Measurements from ENCODE around the gene RPTN.

Gene RPTN, protein sequence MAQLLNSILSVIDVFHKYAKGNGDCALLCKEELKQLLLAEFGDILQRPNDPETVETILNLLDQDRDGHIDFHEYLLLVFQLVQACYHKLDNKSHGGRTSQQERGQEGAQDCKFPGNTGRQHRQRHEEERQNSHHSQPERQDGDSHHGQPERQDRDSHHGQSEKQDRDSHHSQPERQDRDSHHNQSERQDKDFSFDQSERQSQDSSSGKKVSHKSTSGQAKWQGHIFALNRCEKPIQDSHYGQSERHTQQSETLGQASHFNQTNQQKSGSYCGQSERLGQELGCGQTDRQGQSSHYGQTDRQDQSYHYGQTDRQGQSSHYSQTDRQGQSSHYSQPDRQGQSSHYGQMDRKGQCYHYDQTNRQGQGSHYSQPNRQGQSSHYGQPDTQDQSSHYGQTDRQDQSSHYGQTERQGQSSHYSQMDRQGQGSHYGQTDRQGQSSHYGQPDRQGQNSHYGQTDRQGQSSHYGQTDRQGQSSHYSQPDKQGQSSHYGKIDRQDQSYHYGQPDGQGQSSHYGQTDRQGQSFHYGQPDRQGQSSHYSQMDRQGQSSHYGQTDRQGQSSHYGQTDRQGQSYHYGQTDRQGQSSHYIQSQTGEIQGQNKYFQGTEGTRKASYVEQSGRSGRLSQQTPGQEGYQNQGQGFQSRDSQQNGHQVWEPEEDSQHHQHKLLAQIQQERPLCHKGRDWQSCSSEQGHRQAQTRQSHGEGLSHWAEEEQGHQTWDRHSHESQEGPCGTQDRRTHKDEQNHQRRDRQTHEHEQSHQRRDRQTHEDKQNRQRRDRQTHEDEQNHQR

DNA sequence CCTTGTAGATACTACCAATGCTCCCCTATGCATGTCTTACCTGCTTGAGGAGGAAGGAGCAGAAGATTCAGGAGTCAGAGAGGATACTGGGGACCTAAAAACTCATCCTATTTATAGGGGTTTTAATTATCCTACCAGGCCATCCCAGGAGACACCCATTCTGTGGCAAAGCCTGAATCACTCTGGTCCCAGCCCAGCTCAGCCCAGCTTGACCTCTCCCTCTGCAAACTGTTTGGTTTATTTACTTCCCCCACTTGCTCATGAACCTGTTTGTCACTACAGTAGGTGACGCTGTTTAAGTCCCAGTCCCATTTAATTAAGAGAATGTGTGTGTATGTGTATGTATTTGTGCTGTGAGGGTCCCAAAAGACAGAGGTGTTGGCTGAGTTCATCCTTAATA is at the start of gene RPTN:
Gene RPTN (minus strand): TSS at position 85 of the 400 bp plus-strand sequence. CDS start 1,339 bp downstream, outside the sequence.
- Histone ChIP-seq H3K4me3 (ENCODE audit: low read depth in 1 of 2, low read length in 2 of 2) (no peak within 1 kb of the TSS), H3K9me3 (ENCODE audit: control insufficient read depth in 1 of 2, low read length in 2 of 2) (no peaks in the 10 kb centered on the region), H3K27ac (ENCODE audit: low read depth, low read length) (no peak within 1 kb of the TSS), H3K27me3 (ENCODE audit: control insufficient read depth in 1 of 2, insufficient read depth in 2 of 2, low read length in 2 of 2) (no peaks in the 10 kb centered on the region), H3K4me1 (ENCODE audit: control insufficient read depth in 1 of 2, insufficient read depth in 2 of 2, low read length in 2 of 2) (no peaks in the 10 kb centered on the region), H3K36me3 (ENCODE audit: control insufficient read depth in 1 of 2, insufficient read depth in 2 of 2, low read length in 2 of 2) (no peaks in the 10 kb centered on the region), H3K9ac (ENCODE audit: low read depth in 1 of 2, low read length in 2 of 2) (no peak within 1 kb of the TSS)

DNA sequence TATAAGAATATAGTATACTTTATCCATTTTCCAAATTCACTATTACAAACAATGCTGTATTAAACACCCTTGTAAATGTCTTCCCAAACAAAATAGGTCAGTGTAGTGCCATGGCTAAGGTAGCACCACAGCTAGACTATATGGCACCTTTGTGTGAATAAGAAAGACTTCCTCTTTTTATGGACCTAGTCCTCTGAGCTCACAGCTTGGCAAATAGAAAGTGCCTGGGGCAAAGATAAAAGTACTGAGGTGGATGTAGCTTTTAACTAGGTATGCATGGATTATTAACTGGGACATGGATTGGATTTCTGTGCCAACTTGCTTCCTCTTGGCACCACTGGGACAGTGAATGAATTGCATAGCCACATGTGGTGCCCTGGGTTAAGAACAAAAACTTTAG is 40.0 kb upstream of the RPTN start:
- Histone ChIP-seq H3K27ac (ENCODE audit: low read depth, low read length) (no peak overlapping the region), H3K9me3 (ENCODE audit: control insufficient read depth in 1 of 2, low read length in 2 of 2) (no peaks in the 10 kb centered on the region), H3K4me3 (ENCODE audit: low read depth in 1 of 2, low read length in 2 of 2) (no peak overlapping the region), H3K27me3 (ENCODE audit: control insufficient read depth in 1 of 2, insufficient read depth in 2 of 2, low read length in 2 of 2) (no peaks in the 10 kb centered on the region), H3K36me3 (ENCODE audit: control insufficient read depth in 1 of 2, insufficient read depth in 2 of 2, low read length in 2 of 2) (no peaks in the 10 kb centered on the region), H3K9ac (ENCODE audit: low read depth in 1 of 2, low read length in 2 of 2) (no peak overlapping the region), H3K4me1 (ENCODE audit: control insufficient read depth in 1 of 2, insufficient read depth in 2 of 2, low read length in 2 of 2) (no peaks in the 10 kb centered on the region)

DNA sequence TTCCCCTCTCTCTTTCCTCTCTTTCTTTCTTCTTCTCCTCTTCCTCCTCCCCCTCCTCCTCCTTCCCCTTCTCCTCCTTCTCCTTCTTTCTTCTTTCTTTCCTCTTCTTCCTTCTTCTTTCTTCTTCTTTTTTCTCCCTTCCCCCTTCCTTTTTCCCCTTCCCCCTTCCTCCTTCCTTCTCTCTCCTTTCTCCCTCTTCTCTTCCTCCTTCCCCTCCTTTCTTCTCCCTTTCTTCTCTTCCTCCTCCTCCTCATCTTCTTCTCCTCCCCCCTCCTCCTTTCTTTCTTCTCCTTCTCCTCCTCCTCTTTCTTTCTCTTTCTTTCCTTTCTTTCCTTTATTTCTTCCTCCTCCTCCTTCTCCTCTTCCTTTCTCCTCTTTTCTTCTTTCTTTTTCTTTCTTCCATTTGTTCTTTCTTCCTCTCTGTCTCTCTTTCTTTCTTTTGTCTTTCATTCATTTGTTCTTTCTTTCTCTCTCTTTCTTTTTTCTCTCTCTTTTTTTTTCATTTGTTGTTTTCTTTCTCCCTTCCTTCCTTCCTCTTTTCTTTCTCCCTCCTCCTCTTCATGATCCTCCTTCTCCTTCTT is 38.4 kb upstream of the RPTN start:
- Histone ChIP-seq H3K27ac (ENCODE audit: low read depth, low read length) (no peak overlapping the region), H3K4me1 (ENCODE audit: control insufficient read depth in 1 of 2, insufficient read depth in 2 of 2, low read length in 2 of 2) (no peaks in the 10 kb centered on the region), H3K4me3 (ENCODE audit: low read depth in 1 of 2, low read length in 2 of 2) (no peak overlapping the region), H3K9me3 (ENCODE audit: control insufficient read depth in 1 of 2, low read length in 2 of 2) (no peaks in the 10 kb centered on the region), H3K27me3 (ENCODE audit: control insufficient read depth in 1 of 2, insufficient read depth in 2 of 2, low read length in 2 of 2) (no peaks in the 10 kb centered on the region), H3K36me3 (ENCODE audit: control insufficient read depth in 1 of 2, insufficient read depth in 2 of 2, low read length in 2 of 2) (no peaks in the 10 kb centered on the region), H3K9ac (ENCODE audit: low read depth in 1 of 2, low read length in 2 of 2) (no peak overlapping the region)

DNA sequence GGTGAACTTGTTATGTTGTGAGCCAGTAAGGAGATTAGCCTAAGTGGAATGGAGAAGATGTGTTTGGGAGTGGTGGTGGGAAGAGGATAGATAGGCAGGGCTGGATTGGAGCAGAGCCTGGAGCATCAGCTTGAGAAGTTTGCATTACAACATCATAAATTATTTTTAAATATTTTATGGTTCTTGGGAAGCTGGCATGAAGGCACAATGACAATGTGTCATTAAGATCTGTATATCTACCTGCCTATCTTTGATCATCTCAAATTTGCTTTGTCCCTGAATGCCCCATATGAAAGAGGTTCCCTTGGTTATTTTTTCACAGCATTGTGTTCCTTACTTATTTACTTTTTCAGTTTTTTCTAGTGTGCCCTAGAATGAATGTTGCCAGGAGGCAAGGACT is 32.7 kb upstream of the RPTN start:
- Histone ChIP-seq H3K4me3 (ENCODE audit: low read depth in 1 of 2, low read length in 2 of 2) (no peak overlapping the region), H3K27me3 (ENCODE audit: control insufficient read depth in 1 of 2, insufficient read depth in 2 of 2, low read length in 2 of 2) (no peaks in the 10 kb centered on the region), H3K4me1 (ENCODE audit: control insufficient read depth in 1 of 2, insufficient read depth in 2 of 2, low read length in 2 of 2) (peaks cover 0 to 5% of the 10 kb centered on the region in 2 donors), H3K9ac (ENCODE audit: low read depth in 1 of 2, low read length in 2 of 2) (no peak overlapping the region), H3K36me3 (ENCODE audit: control insufficient read depth in 1 of 2, insufficient read depth in 2 of 2, low read length in 2 of 2) (no peaks in the 10 kb centered on the region), H3K27ac (ENCODE audit: low read depth, low read length) (no peak overlapping the region), H3K9me3 (ENCODE audit: control insufficient read depth in 1 of 2, low read length in 2 of 2) (no peaks in the 10 kb centered on the region)

DNA sequence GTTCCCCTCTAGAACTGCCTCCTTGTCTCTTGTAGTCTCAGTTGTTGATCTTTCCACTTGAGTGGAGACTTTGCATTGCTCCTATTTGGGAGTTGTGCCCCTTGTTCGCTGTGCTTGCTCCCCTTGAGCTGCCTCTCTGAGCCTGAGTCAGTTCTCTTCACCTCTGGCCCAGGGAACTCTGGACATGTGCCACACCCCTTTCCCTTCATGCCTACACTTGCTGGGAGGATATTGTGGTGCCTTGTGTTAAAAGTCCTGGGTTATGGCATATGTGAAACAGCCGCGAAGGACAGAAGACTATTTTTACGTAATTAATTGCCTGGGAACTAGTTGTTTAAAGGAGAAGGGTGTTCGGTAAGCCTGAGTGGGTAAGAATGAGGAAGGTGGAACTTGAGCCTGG is 32.2 kb upstream of the RPTN start:
- Histone ChIP-seq H3K36me3 (ENCODE audit: control insufficient read depth in 1 of 2, insufficient read depth in 2 of 2, low read length in 2 of 2) (no peaks in the 10 kb centered on the region), H3K27me3 (ENCODE audit: control insufficient read depth in 1 of 2, insufficient read depth in 2 of 2, low read length in 2 of 2) (no peaks in the 10 kb centered on the region), H3K4me1 (ENCODE audit: control insufficient read depth in 1 of 2, insufficient read depth in 2 of 2, low read length in 2 of 2) (peaks cover 0 to 5% of the 10 kb centered on the region in 2 donors), H3K27ac (ENCODE audit: low read depth, low read length) (no peak overlapping the region), H3K9me3 (ENCODE audit: control insufficient read depth in 1 of 2, low read length in 2 of 2) (no peaks in the 10 kb centered on the region), H3K9ac (ENCODE audit: low read depth in 1 of 2, low read length in 2 of 2) (no peak overlapping the region), H3K4me3 (ENCODE audit: low read depth in 1 of 2, low read length in 2 of 2) (no peak overlapping the region)

DNA sequence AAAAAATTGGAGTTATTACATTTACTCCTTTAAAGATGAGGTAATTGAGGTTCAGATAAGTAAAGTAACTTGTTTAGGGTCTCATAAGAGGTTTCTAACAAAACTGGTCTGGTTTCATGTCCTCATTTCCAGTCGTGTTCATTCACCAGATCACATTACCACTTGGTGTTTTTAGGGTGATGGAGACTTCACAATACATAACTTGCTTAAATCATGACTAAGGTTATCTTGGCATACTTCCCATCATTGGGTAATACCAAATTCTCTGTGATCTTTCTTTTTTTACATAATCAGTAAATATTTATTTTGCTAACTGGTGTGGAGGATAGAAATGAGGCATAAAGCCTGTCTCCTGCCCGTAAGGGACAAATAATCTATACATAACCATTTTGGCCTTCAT is 31.6 kb upstream of the RPTN start:
- Histone ChIP-seq H3K4me1 (ENCODE audit: control insufficient read depth in 1 of 2, insufficient read depth in 2 of 2, low read length in 2 of 2) (peaks cover 0 to 5% of the 10 kb centered on the region in 2 donors), H3K9ac (ENCODE audit: low read depth in 1 of 2, low read length in 2 of 2) (no peak overlapping the region), H3K9me3 (ENCODE audit: control insufficient read depth in 1 of 2, low read length in 2 of 2) (no peaks in the 10 kb centered on the region), H3K27me3 (ENCODE audit: control insufficient read depth in 1 of 2, insufficient read depth in 2 of 2, low read length in 2 of 2) (no peaks in the 10 kb centered on the region), H3K4me3 (ENCODE audit: low read depth in 1 of 2, low read length in 2 of 2) (no peak overlapping the region), H3K27ac (ENCODE audit: low read depth, low read length) (no peak overlapping the region), H3K36me3 (ENCODE audit: control insufficient read depth in 1 of 2, insufficient read depth in 2 of 2, low read length in 2 of 2) (no peaks in the 10 kb centered on the region)

DNA sequence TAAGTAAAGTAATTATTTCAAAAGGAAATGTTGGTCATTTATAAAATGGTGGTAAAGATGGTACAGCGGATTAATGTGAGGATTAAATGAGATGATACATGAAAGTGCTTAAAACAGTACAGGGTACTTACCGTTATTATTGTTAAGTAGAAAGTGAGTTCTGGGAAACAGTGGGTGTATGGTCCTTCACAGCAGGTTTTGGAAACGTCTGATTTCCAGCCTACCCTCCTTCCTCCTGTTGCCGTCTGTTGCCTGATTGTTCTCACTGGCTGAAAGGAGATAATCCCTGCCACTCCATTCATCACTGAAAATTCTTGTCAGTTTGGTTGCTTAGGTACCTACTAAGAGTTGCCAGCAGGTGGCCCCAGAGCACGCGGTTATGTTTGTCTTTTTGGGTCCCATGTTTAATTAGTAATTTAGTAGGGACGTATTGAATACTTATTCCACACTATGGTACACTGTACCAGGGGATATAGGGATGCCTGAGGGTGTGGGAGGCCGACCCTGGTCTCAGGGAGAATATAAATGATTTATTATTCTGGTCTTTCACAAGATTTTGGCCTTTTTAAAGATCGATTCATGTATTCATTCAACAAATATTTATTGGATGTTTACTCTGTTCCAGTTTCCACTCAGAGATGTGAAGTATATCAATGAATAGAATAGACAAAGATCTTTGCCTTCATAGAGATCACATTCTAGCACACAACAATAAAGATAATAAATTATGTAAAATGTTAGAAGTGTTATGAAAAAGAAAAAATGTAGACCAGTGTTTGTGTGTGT is 30.8 kb upstream of the RPTN start:
- Histone ChIP-seq H3K27ac (ENCODE audit: low read depth, low read length) (no peak overlapping the region), H3K36me3 (ENCODE audit: control insufficient read depth in 1 of 2, insufficient read depth in 2 of 2, low read length in 2 of 2) (no peaks in the 10 kb centered on the region), H3K9ac (ENCODE audit: low read depth in 1 of 2, low read length in 2 of 2) (no peak overlapping the region), H3K9me3 (ENCODE audit: control insufficient read depth in 1 of 2, low read length in 2 of 2) (no peaks in the 10 kb centered on the region), H3K27me3 (ENCODE audit: control insufficient read depth in 1 of 2, insufficient read depth in 2 of 2, low read length in 2 of 2) (no peaks in the 10 kb centered on the region), H3K4me3 (ENCODE audit: low read depth in 1 of 2, low read length in 2 of 2) (peak overlapping the region; percentile 70 to 74), H3K4me1 (ENCODE audit: control insufficient read depth in 1 of 2, insufficient read depth in 2 of 2, low read length in 2 of 2) (peaks cover 0 to 5% of the 10 kb centered on the region in 2 donors)

DNA sequence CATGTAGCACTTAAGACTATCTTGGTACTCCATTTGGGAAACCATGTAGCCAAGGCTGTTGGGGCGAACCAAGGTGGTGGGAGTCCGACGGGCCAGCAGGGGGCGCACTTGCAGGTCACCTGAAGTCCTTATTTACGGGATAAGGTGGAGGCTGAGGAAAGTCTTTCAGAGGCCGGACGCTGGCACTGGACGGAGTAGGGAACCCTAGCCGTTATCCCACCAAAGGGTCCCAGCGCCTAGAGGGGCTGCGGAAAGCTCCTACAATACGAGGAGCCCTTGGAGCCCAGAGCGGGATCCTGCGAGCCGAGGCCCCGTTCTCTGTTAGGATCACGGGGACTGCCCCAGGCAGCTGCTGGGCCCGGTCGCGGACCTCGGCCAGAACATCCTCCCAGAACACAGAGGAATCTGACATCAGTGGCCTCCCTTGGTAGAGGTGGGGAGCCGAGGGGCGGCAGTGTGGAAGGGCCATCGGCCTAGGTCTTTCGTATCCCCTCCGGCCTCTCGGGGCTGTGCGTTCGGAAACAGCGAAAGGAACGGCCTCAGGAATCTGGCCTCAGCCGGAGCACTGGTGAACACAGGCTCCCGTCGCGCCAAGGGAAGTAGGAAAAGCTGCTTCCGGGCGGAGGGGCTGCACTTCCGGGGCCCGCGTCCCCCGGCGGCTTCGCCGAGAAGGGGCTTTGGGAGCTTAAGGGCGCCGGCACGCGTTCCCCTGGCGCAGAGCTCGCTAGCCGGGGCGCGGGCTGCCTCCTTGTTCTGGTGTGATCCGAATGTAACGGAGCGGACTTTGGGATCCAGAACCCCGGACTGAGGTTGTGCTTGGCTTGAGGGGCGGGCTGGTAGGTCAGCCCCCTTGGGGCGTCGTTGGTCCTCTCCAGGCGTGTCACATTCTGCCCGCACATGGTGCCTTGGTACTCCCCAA is 29.9 kb upstream of the RPTN start:
- peak overlapping the region; percentile 70 to 74 for H3K4me3 ChIP-seq (ENCODE audit: low read depth in 1 of 2, low read length in 2 of 2)
- no peak overlapping the region for H3K27ac ChIP-seq (ENCODE audit: low read depth, low read length)
- H3K9me3 ChIP-seq (ENCODE audit: control insufficient read depth in 1 of 2, low read length in 2 of 2), result no peaks in the 10 kb centered on the region
- H3K27me3 ChIP-seq (ENCODE audit: control insufficient read depth in 1 of 2, insufficient read depth in 2 of 2, low read length in 2 of 2), result no peaks in the 10 kb centered on the region
- H3K36me3 ChIP-seq (ENCODE audit: control insufficient read depth in 1 of 2, insufficient read depth in 2 of 2, low read length in 2 of 2), result no peaks in the 10 kb centered on the region
- peak overlapping the region; percentile 52 to 63 for H3K9ac ChIP-seq (ENCODE audit: low read depth in 1 of 2, low read length in 2 of 2)
- H3K4me1 ChIP-seq (ENCODE audit: control insufficient read depth in 1 of 2, insufficient read depth in 2 of 2, low read length in 2 of 2), result peaks cover 0 to 5% of the 10 kb centered on the region in 2 donors

DNA sequence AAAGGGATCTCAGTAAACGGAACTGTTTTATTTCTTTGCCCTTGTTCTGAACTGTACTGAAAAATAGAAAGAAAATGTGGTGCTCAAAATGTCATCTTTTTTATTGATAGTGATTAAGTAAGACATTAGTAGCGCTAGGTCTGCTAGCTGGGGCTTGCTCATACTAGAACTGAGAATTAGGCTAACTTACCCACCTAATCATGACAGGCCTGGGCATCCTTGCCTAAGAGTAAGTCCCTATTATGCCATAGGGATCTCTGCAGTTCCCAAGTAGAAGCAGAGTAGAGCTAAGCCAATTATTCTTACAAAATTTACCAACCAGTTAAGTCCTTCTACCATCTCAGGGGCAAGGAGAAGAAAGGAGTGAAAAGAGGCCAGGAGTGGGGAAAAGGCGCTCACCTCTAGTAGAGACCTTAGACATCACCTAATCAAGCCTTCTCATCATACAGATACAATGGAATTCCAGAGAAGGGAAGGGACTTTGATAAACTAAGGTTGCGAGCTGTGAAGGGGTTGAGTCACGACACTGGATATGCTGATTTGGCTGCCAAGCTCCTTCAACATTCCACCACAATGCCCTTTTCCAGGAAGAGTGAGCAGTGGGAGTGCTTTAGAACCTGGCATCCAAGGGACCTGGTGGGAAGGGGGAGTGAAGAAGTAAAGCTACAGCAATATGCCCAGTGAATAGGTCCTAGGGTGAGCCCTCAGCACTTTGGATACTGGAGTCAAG is 27.7 kb upstream of the RPTN start:
- Histone ChIP-seq H3K36me3 (ENCODE audit: control insufficient read depth in 1 of 2, insufficient read depth in 2 of 2, low read length in 2 of 2) (no peaks in the 10 kb centered on the region), H3K4me1 (ENCODE audit: control insufficient read depth in 1 of 2, insufficient read depth in 2 of 2, low read length in 2 of 2) (peaks cover 0 to 5% of the 10 kb centered on the region in 2 donors), H3K9ac (ENCODE audit: low read depth in 1 of 2, low read length in 2 of 2) (no peak overlapping the region), H3K4me3 (ENCODE audit: low read depth in 1 of 2, low read length in 2 of 2) (no peak overlapping the region), H3K27ac (ENCODE audit: low read depth, low read length) (no peak overlapping the region), H3K9me3 (ENCODE audit: control insufficient read depth in 1 of 2, low read length in 2 of 2) (no peaks in the 10 kb centered on the region), H3K27me3 (ENCODE audit: control insufficient read depth in 1 of 2, insufficient read depth in 2 of 2, low read length in 2 of 2) (no peaks in the 10 kb centered on the region)

Measured in duodenal mucosa (tissue), 2 donors.